Ramos (cell line): ENCODE measurements around the gene ZNF469.

Source experiments
- in situ Hi-C: fragments of 300-500 bp; cut with MboI; formaldehyde crosslinking; loops from one replicate; pipeline ENCODE4 v1.14.3; 2022; ENCODE audit warnings: low sequenced_read_pairs; ENCODE audit not compliant: unreplicated experiment

The ZNF469 gene

GRCh38 chr16:88346680-88347505, 35.9 kb upstream of the ZNF469 start:
- in situ Hi-C loops = no loop called here

- in situ Hi-C loops = no loop called here
These were observed 34.9 kb upstream of the ZNF469 start for GRCh38 chr16:88347656-88348376.

GRCh38 chr16:88348377-88349152, 34.2 kb upstream of the ZNF469 start:
- in situ Hi-C loops = no loop called here

- in situ Hi-C loops = no loop called here
These were observed 33.4 kb upstream of the ZNF469 start for GRCh38 chr16:88349153-88349902.

GRCh38 chr16:88349903-88350900, 32.6 kb upstream of the ZNF469 start:
- in situ Hi-C loops = no loop called here

GRCh38 chr16:88350922-88351321, 31.8 kb upstream of the ZNF469 start:
- in situ Hi-C loops = no loop called here

- in situ Hi-C loops = no loop called here
These were observed 31.2 kb upstream of the ZNF469 start for GRCh38 chr16:88351491-88352101.

GRCh38 chr16:88352261-88353200, 30.2 kb upstream of the ZNF469 start:
- in situ Hi-C loops = no loop called here

GRCh38 chr16:88353232-88353631, 29.5 kb upstream of the ZNF469 start:
- in situ Hi-C loops = no loop called here

GRCh38 chr16:88353691-88354090, 29.1 kb upstream of the ZNF469 start:
- in situ Hi-C loops = no loop called here

GRCh38 chr16:88354229-88355092, 28.3 kb upstream of the ZNF469 start:
- in situ Hi-C loops = no loop called here

GRCh38 chr16:88355093-88355388, 27.7 kb upstream of the ZNF469 start:
- in situ Hi-C loops = no loop called here

GRCh38 chr16:88355389-88356123, 27.2 kb upstream of the ZNF469 start:
- in situ Hi-C loops = no loop called here

GRCh38 chr16:88356124-88356726, 26.5 kb upstream of the ZNF469 start:
- in situ Hi-C loops = no loop called here

- in situ Hi-C loops = no loop called here
These were observed 26.0 kb upstream of the ZNF469 start for GRCh38 chr16:88356727-88357199.
